GM19438 (cell line): ENCODE results near the gene HS6ST1.

Experiments
- ATAC-seq: cut with Tn5 transposase; IDR thresholded peaks from one replicate; pipeline ENCODE4 v1.9.1; 2021; ENCODE audit warnings: low read depth; ENCODE audit not compliant: unreplicated experiment

Gene HS6ST1

GRCh38 chr2:128318776-128319464, at the start of gene HS6ST1:
HS6ST1 (minus strand) TSS chr2:128318868; CDS start chr2:128318563, 305 bp downstream.
- peak; percentile 63 for ATAC-seq

GRCh38 chr2:128367601-128368359, 49.1 kb upstream of the HS6ST1 start:
- ATAC-seq, result no peak

- no peak for ATAC-seq
Observed at GRCh38 chr2:128366713-128367511, 48.2 kb upstream of the HS6ST1 start.

GRCh38 chr2:128365217-128365905, 46.7 kb upstream of the HS6ST1 start:
- no peak for ATAC-seq

- ATAC-seq, result no peak
Observed at GRCh38 chr2:128364441-128364911, 45.8 kb upstream of the HS6ST1 start.

- ATAC-seq, result no peak
Observed at GRCh38 chr2:128363934-128364361, 45.3 kb upstream of the HS6ST1 start.

- ATAC-seq, result no peak
Observed at GRCh38 chr2:128362889-128363228, 44.2 kb upstream of the HS6ST1 start.

GRCh38 chr2:128362176-128362888, 43.7 kb upstream of the HS6ST1 start:
- no peak for ATAC-seq

- no peak for ATAC-seq
Observed at GRCh38 chr2:128361376-128362131, 42.9 kb upstream of the HS6ST1 start.

- ATAC-seq, result no peak
Observed at GRCh38 chr2:128360711-128361110, 42.0 kb upstream of the HS6ST1 start.

- ATAC-seq, result no peak
Observed at GRCh38 chr2:128359841-128360240, 41.2 kb upstream of the HS6ST1 start.

GRCh38 chr2:128358941-128359731, 40.5 kb upstream of the HS6ST1 start:
- no peak for ATAC-seq

GRCh38 chr2:128357506-128358370, 39.1 kb upstream of the HS6ST1 start:
- ATAC-seq, result no peak

- no peak for ATAC-seq
Observed at GRCh38 chr2:128356127-128356526, 37.5 kb upstream of the HS6ST1 start.

- ATAC-seq, result no peak
Observed at GRCh38 chr2:128354726-128355470, 36.2 kb upstream of the HS6ST1 start.

- no peak for ATAC-seq
Observed at GRCh38 chr2:128354161-128354560, 35.5 kb upstream of the HS6ST1 start.

- no peak for ATAC-seq
Observed at GRCh38 chr2:128350736-128351135, 32.1 kb upstream of the HS6ST1 start.
